ENCODE data around the gene TAL2.

The TAL2 gene

GRCh38 chr9:105711867-105712266, 49.6 kb downstream of the TAL2 start:
- DNase-seq = no peak

- DNase-seq = no peak
Observed at GRCh38 chr9:105712297-105712696, 50.0 kb downstream of the TAL2 start.
